GM03348 (cell line): ENCODE measurements around the gene LCK.

Source experiments
- DNase-seq: peaks from one replicate; pipeline ENCODE4 v3.0.0; 2012; ENCODE audit warnings: low spot score

Gene LCK

GRCh38 chr1:32327204-32327603 lies 76.1 kb downstream of the LCK start:
- no peak for DNase-seq

- DNase-seq: no peak
These were observed 78.9 kb downstream of the LCK start for GRCh38 chr1:32329931-32330466.

GRCh38 chr1:32330558-32331151 lies 79.6 kb downstream of the LCK start:
- DNase-seq: no peak

- no peak for DNase-seq
These were observed 80.5 kb downstream of the LCK start for GRCh38 chr1:32331549-32331948.

GRCh38 chr1:32332290-32333079 lies 81.4 kb downstream of the LCK start:
- no peak for DNase-seq

- no peak for DNase-seq
These were observed 82.3 kb downstream of the LCK start for GRCh38 chr1:32333251-32333963.

- no peak for DNase-seq
These were observed 83.3 kb downstream of the LCK start for GRCh38 chr1:32334274-32334861.

GRCh38 chr1:32334864-32335534 lies 83.9 kb downstream of the LCK start:
- peak; percentile 86 for DNase-seq

- DNase-seq: no peak
These were observed 84.4 kb downstream of the LCK start for GRCh38 chr1:32335535-32335789.
